DOHH2 (cell line): Measurements from ENCODE around the gene FAM156A.
A peak's percentile ranks its signal among the peaks of the same experiment; 100 is the strongest.
"Not testable (repeated sequence)": the region's sequence is repeated elsewhere in the genome, so short reads cannot be mapped to it uniquely, and the experiment has no call there.

Source experiments
- H3F3A ChIP-seq: fragments of 200-600 bp; sonication (generic), shearing (Covaris generic); 2 replicates; pipeline ENCODE4 v1.6.0; 2016; ENCODE audit warnings: antibody characterized with exemption, mild to moderate bottlenecking; ENCODE audit not compliant: control insufficient read depth, insufficient read depth
- H3K27ac ChIP-seq: fragments of 200-600 bp; sonication (generic); 2 replicates; pipeline ENCODE4 v1.5.1; 2014; ENCODE audit warnings: low read depth, mild to moderate bottlenecking, low read length, moderate library complexity
- H3K27me3 ChIP-seq: fragments of 200-600 bp; sonication (generic); 2 replicates; pipeline ENCODE4 v1.6.1; 2014; ENCODE audit warnings: mild to moderate bottlenecking, low read length, mixed read lengths; ENCODE audit not compliant: control insufficient read depth
- H3K36me3 ChIP-seq: fragments of 200-600 bp; sonication (generic); 2 replicates; pipeline ENCODE4 v1.6.1; 2014; ENCODE audit warnings: mild to moderate bottlenecking, low read length, moderate library complexity, mixed read lengths; ENCODE audit not compliant: control insufficient read depth
- H3K4me1 ChIP-seq: fragments of 200-600 bp; sonication (generic); 2 replicates; pipeline ENCODE4 v1.6.1; 2014; ENCODE audit warnings: mild to moderate bottlenecking, low read length, mixed read lengths; ENCODE audit not compliant: control insufficient read depth
- H3K4me2 ChIP-seq: fragments of 200-600 bp; sonication (generic); 2 replicates; pipeline ENCODE4 v1.6.0; 2014; ENCODE audit warnings: mild to moderate bottlenecking, low read length, moderate library complexity
- H3K4me3 ChIP-seq: fragments of 200-600 bp; sonication (generic); 2 replicates; pipeline ENCODE4 v1.5.1; 2014; ENCODE audit warnings: mild to moderate bottlenecking, low read length, mixed read lengths
- H3K79me2 ChIP-seq: fragments of 200-600 bp; sonication (generic); 2 replicates; pipeline ENCODE4 v1.6.1; 2014; ENCODE audit warnings: mild to moderate bottlenecking, low read length, mixed read lengths; ENCODE audit not compliant: control insufficient read depth
- H3K9me2 ChIP-seq: fragments of 200-600 bp; sonication (generic); replicated peaks from 2 replicates; pipeline ENCODE4 v1.6.1; 2014; ENCODE audit warnings: mild to moderate bottlenecking, low read length, mixed read lengths; ENCODE audit not compliant: control insufficient read depth
- H3K9me3 ChIP-seq: fragments of 200-600 bp; sonication (generic); 2 replicates; pipeline ENCODE4 v1.6.1; 2014; ENCODE audit warnings: antibody characterized with exemption, low read length, mixed read lengths; ENCODE audit not compliant: control insufficient read depth, insufficient read depth
- H4K20me1 ChIP-seq: fragments of 200-600 bp; sonication (generic); 2 replicates; pipeline ENCODE4 v1.6.0; 2014; ENCODE audit warnings: low read depth, mild to moderate bottlenecking, antibody characterized with exemption, low read length, moderate library complexity; ENCODE audit not compliant: control insufficient read depth, insufficient read depth
- CTCF ChIP-seq: fragments of 200-600 bp; sonication (generic); IDR thresholded peaks from one replicate; pipeline ENCODE4 v1.5.1; 2014; ENCODE audit warnings: antibody characterized with exemption, mild to moderate bottlenecking, low read depth, low read length; ENCODE audit not compliant: poor library complexity, severe bottlenecking
- EZH2phosphoT487 ChIP-seq: fragments of 200-600 bp; sonication (generic); IDR thresholded peaks from 2 replicates; pipeline ENCODE4 v1.6.1; 2017; ENCODE audit warnings: borderline replicate concordance, mild to moderate bottlenecking, antibody characterized with exemption, low read length, moderate library complexity, mixed read lengths

Gene FAM156A

GRCh38 chrX:52990011-52990631, 31.8 kb upstream of the FAM156A start:
- TF ChIP-seq CTCF, result peak; percentile 57
- not testable (repeated sequence) for H3F3A ChIP-seq, H3K27me3 ChIP-seq

GRCh38 chrX:52988985-52989917, 30.9 kb upstream of the FAM156A start:
- Histone ChIP-seq H3K79me2 (peaks cover 8% of the 10 kb centered on the region), H3F3A (no peaks in the 10 kb centered on the region), H4K20me1 (no peaks in the 10 kb centered on the region), H3K9me2 (no peaks in the 10 kb centered on the region), H3K4me2 (no peak overlapping the region), H3K27me3 (no peaks in the 10 kb centered on the region), H3K4me1 (peaks cover 12% of the 10 kb centered on the region), H3K4me3 (no peak overlapping the region), H3K9me3 (no peaks in the 10 kb centered on the region), H3K27ac (no peak overlapping the region), H3K36me3 (no peaks in the 10 kb centered on the region)
- TF ChIP-seq CTCF (no peak), EZH2phosphoT487 (no peak)

More at GRCh38 chrX:52990011-52990631, 31.8 kb upstream of the FAM156A start:
- H3K9me3 ChIP-seq, H3K36me3 ChIP-seq, H3K9me2 ChIP-seq, H4K20me1 ChIP-seq, H3K27ac ChIP-seq, H3K4me2 ChIP-seq, H3K4me3 ChIP-seq: not testable (repeated sequence)
- peaks cover 14% of the 10 kb centered on the region for H3K4me1 ChIP-seq
- H3K79me2 ChIP-seq, result peaks cover 17% of the 10 kb centered on the region

- Histone ChIP-seq H4K20me1 (no peaks in the 10 kb centered on the region), H3K4me1 (no peaks in the 10 kb centered on the region), H3K27ac (no peak overlapping the region), H3K36me3 (no peaks in the 10 kb centered on the region), H3K4me2 (no peak overlapping the region), H3F3A (no peaks in the 10 kb centered on the region), H3K9me2 (no peaks in the 10 kb centered on the region), H3K27me3 (no peaks in the 10 kb centered on the region), H3K79me2 (no peaks in the 10 kb centered on the region), H3K4me3 (no peak overlapping the region), H3K9me3 (no peaks in the 10 kb centered on the region)
- no peak for TF ChIP-seq EZH2phosphoT487
- TF ChIP-seq CTCF, result no peak
These were observed 25.1 kb upstream of the FAM156A start for GRCh38 chrX:52983321-52984000.
